Effector CD8-positive, alpha-beta T cell (primary cell): Measurements from ENCODE around the gene ST6GALNAC6.
"Not testable (repeated sequence)": the region's sequence is repeated elsewhere in the genome, so short reads cannot be mapped to it uniquely, and the experiment has no call there.

Experiments
- DNase-seq: peaks from one replicate; lab custom pipeline; 2025; lab: John Stamatoyannopoulos, UW

Gene ST6GALNAC6

DNA sequence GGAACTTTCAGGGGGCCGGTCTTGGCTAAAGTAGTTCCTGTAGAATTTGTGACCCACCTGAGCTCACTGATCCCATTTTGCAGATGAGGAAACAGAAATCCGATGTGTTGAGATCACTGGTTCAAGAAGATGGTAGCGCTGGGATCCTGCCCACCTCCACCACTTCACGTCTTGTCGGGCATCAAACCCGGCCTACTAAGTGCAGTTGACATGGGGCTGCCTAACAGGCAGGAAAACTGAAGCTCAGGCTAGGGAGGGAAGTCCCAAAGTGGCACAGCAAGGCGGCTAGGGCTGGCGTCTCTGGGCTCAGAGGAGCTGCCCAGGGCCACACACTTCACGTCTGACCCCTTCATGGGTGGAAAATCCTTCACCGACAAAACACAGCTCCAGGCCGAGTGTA is 44.4 kb downstream of the ST6GALNAC6 start:
- DNase-seq, result no peak

DNA sequence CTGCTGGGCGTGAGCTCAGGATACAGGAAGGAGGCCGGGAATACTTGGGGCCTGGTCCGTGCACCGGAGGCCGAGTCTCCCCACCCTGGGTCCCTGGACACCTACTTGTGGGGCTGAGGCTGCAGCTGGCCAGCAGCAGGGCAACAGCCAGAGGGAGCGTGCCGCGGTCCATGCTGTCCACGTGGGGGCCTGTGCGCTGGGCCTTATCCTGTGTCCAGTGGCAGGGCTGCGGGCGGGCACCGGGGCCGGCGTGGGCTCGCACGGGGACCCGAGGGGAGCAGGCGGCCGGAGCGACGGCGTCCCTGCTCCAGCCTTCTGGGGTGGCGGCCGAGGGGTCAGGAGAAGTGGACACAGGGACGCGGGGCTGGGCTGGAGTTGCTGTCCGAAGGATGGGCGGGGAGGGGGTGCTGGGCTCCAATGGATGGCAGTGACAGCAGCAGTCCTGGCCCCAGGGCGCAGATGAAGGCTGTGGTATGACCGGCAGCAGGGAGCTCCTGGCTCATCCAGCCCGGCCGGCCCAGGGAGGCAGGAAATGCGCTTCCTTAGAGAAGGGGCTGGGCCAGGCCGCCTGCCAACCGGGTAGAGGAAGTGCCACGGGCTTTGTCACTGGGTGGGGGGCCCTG is 45.1 kb downstream of the ST6GALNAC6 start, which contains the start of gene ENG:
TSS of gene ENG (minus strand) at position 475 of the 623 bp plus-strand sequence. CDS start at position 172, 303 bp downstream.
- DNase-seq, result no peak

- DNase-seq, result no peak
Observed at GRCh38 chr9:127853312-127854183, 45.9 kb downstream of the ST6GALNAC6 start.

DNA sequence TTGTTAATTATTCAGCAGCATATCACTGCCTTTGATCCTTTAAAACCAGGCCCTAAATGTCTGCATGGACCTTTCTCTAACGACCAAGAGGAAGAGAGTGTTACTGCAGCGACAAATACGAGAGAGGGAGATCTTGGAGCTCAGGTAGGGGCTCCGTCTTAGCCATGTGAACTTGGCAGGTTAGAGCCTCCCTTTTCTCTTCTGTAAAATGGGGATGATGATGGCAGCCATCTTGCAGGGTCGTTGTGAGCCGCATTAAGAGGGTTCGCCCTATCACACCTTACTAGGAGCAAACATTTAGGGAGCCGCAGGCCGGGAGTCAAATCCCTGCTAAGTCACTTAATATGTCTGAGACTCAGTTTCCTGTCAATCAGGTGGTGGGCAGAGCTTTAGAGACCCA is 46.6 kb downstream of the ST6GALNAC6 start:
- no peak for DNase-seq

GRCh38 chr9:127850286-127850830 is 49.0 kb downstream of the ST6GALNAC6 start:
- DNase-seq, result no peak

DNA sequence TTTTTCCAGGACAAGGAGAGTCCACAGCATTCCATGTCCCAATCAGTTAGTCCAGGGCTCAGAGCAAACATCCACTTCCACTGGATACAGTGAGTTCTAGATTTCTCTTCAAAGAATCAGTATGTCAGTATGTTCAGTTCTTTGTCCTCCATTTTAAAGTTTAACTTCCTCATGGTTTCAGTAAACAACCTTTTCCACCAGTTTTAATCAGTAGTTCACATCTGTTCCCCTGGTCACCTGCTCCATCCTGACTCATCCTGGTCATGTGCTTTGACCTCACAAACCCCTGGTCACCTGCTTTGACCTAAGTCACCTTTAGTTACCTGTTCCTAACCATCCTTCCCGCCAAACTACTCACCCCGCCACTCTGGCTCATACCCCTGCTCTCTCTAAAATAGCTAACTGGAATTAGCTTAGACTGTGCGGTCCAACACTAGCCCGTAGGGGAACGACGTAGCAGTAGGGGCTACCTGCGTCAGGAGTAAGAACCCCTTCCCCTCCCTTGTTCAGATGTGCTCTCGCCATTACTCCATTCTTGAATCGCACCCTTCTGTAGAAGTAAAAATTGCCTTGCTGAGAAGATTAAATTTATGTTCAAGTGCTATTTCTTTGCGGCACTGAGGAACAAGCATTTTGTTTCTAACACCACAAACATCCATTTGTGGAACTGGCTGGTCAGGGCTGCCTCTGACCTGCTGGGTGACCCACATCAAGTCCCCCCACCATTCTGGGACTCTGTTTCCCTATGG is 50.5 kb downstream of the ST6GALNAC6 start:
- DNase-seq, result no peak

GRCh38 chr9:127847833-127848755 is 51.3 kb downstream of the ST6GALNAC6 start:
- DNase-seq, result no peak

- DNase-seq, result no peak
Observed at GRCh38 chr9:127847178-127847510, 52.3 kb downstream of the ST6GALNAC6 start.

- no peak for DNase-seq
Observed at GRCh38 chr9:127846443-127847177, 52.8 kb downstream of the ST6GALNAC6 start.

- DNase-seq, result not testable (repeated sequence)
Observed at GRCh38 chr9:127845619-127846018, 53.8 kb downstream of the ST6GALNAC6 start.

DNA sequence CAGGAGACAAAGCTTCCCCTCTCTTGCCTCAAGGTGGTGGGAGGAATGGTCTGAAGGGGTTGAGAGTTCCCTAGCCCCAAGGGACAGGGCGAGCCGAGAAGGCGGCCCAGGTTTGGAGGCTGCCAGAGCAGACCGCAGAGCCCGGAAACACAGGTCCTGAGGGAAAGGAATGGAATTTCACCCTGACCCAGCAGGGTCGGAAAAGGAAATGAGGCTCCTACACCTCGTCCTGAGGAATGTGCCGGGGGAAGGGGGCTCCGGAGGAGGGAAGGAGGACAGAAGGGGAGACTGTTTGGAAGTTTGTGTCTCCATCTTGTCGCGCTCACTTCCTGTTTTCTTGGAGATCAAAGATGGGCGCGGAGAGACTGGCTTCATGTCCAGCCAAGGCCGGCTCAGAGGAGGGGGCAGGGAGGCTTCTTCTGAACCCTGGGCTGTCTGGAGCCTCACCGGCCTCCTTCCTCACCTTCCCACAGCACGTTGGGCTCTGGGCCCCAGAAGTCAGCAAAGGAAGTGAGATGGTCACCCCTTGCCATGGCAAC is 54.5 kb downstream of the ST6GALNAC6 start:
- no peak for DNase-seq

DNA sequence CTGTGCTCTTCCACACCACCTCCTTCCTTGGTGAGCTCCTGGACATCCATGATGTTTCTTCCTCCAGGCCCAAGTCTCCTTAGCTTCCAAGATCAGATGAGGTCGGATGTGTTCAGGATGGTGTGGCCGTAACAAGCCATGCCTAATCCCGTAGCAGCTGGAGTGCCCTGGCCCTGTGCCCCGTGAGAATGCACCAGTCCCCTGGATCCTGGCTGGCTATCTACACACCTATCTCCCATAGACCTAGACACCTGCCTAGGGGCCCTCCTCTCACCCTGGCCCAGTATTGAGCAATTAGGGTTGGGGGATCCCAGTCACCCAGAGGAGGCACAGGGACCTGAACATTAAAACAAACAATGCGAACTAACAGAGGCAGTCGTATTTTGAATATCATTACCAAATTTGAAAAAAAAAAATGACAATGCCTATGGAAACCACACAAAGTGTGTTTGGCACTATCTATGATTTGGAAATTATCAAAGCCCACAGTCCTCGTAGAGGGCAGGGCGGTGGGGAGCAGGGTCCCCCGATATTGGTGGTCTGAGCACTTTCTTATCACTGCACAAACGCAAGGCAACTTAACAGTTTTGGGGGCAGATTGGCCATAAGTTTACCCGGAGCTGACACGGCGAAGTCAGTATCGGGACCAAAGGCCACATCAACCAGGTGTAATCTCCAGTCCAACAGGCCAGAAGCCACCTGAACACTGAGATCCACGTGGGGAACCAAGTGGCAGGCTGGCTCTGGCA is 58.1 kb downstream of the ST6GALNAC6 start:
- DNase-seq, result no peak

DNA sequence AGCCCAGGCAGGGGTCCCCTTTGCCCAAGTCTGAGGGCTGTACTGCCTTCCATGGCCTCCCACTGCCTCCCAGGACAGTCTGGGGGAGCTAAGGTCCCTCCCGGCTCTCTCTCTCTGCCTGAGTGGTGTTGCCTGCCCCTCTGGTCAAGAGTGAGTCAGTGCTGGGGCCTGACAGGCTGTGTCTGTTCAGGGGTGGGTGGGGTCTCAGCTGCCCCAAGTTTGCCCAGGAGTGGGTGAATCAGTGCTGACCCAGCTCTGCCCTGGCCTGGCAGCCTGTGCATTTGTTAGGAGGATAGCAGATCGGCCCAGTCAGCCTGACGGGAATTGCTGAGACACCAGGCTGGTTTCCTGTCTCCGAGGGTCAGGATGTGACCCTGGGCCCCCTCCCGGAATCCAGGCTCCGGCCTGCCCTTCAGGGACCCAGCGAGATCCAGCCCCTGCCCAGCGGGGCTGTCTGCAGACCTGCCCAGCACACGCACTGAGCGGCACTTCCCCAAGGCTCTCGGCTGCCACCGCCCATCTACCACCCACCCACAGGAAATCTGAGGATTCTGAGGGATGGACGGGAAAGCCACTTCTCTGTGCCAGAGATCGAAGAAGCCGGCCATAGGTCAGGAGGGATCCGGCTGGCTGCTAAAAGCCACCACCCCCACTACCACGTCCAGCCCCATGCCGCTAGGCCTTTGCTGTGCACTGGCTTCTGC is 60.9 kb downstream of the ST6GALNAC6 start:
- no peak for DNase-seq

DNA sequence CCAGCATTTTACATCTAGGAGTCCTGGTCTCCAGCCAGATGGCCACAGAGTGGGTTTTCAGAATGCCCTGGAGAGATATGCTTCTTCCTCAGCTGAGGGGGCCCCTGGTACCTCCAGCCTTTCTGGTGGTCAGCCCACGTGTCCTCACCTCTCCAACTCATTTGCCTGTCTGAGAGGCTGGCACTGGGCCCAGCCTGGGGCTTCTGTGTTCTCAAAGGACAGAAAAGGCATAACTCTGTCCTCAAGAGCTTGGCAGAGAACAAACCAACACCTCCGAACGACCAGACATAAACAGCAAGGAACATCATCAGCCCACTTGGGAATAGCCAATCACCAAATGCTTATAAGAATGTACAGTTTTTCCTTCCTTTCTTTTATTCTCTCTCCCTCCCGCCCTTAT is 62.1 kb downstream of the ST6GALNAC6 start:
- DNase-seq, result no peak

DNA sequence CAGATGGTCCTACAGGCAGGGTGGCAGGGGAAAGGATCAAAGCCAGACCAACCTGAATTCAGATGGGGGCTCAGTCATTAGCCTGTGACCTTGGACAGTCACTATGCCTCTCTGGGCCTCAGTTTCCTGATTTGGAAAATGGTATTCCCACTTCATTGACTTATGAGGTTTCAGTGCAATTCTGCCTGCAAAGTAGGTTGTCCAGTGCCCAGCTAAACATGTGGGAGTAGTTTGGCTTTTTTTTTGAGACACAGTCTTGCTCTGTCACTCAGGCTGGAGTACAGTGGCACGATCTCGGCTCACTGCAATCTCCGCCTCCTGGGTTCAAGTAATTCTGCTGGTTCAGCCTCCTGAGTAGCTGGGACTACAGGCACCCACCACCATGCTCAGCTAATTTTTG is 62.8 kb downstream of the ST6GALNAC6 start:
- not testable (repeated sequence) for DNase-seq

GRCh38 chr9:127835991-127836516 is 63.3 kb downstream of the ST6GALNAC6 start:
- no peak for DNase-seq
